SIG-M5 (cell line): ENCODE results near the gene DAD1.
"Not testable (repeated sequence)": the region's sequence is repeated elsewhere in the genome, so short reads cannot be mapped to it uniquely, and the experiment has no call there.

Source experiments
- DNase-seq: peaks from one replicate; lab custom pipeline; 2025; lab: John Stamatoyannopoulos, UW

Gene DAD1

GRCh38 chr14:22598896-22599244, 9.8 kb upstream of the DAD1 start:
- no peak for DNase-seq

DNA sequence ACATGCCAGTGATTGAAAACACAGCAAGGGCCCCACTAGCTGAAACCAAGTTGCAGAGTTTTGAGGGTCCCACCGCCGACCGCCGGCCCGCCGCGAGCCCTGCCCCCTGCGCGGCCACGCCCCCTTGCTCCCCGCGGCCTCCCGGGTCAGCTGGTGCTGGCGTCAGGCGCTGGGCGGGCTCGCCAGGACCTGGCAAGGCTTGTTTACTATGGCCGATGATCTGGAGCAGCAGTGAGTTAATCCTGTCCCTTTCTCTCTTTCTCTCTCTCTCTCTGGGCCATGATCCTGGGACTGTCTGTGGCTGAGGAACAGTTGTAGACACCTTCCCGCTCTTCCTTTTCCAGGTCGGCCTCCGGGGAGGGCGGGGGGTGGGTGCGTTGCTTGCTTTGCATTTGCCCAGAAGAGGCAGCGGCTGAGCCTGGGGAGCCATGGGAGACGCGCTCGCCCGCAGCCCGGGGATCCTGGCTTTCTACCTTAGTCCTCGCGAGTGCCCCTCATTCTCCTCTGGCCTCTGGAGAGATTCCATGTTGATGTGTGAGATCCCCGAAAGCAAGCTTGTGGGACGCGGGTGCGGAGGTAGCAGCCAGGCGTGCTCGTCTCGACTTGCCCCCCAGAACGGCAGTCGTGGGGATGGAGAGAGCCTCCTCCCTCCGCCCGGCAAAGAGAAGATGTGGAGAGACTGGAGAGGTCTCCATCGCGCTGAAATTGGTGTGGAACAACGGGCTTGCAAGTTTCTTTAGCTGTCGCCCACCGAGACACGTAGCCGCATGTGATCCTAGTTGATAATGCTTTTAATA, 9.3 kb upstream of the DAD1 start, which contains the start of gene ABHD4:
Gene ABHD4, plus strand, starts transcription at position 202 of the 797 bp plus-strand sequence. Its CDS starts 7 bp downstream, at position 209.
- DNase-seq: no peak

- no peak for DNase-seq
Measured at GRCh38 chr14:22597771-22598098, 8.7 kb upstream of the DAD1 start.

DNA sequence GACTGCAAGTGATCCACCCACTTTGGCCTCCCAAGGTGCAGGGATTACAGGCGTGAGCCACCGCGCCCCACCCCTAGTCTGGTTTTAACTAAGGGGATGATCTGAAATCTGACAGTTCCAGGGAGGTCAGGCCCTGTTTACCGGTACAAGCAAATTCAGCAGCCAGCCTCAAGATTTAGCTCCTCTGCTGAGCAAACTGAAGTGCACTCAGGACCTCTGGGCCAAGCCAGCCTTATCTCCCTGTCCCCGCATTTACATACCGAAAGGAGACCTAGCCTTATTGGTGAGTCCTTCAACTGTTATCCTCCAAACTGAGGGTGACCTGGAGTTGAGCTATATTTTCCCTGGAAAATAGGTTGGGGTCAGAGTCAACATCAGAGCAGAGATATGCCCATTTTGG, 8.2 kb upstream of the DAD1 start:
- no peak for DNase-seq

GRCh38 chr14:22596354-22596879, 7.4 kb upstream of the DAD1 start:
- no peak for DNase-seq

GRCh38 chr14:22594156-22594716, 5.2 kb upstream of the DAD1 start:
- DNase-seq: no peak

GRCh38 chr14:22593601-22594000, 4.6 kb upstream of the DAD1 start:
- DNase-seq: no peak

GRCh38 chr14:22593189-22593588, 4.2 kb upstream of the DAD1 start:
- DNase-seq: no peak

DNA sequence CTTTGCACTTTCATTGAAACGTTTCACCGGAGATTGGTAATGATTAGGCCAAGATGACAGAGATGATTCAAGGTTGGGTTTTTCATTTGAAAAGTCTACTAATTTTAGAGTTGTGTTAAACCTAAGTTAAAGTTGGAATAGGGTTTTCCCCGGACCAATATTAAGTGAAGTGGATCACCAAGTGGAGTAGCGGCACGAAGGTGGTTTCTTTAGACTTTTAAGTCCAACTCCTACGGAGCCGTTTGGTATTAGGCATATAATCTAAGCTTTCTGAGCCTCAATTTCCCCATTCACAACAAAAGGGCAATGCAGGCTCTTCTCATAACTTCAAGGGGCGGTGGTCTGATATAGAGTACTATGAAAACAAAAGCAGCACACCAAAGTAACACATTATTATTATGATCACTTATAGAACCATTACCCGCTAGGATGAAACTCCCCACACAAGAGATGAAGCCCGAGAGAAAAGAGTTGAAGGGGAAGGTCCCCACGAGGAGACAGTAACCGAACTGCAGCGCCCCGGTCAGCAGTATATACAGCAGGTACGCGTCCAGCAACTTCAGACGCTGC, 413 bp downstream of the DAD1 start:
- DNase-seq: no peak

GRCh38 chr14:22587677-22588422, 1.2 kb downstream of the DAD1 start:
- DNase-seq: not testable (repeated sequence)

GRCh38 chr14:22587247-22587646, 1.8 kb downstream of the DAD1 start:
- no peak for DNase-seq

DNA sequence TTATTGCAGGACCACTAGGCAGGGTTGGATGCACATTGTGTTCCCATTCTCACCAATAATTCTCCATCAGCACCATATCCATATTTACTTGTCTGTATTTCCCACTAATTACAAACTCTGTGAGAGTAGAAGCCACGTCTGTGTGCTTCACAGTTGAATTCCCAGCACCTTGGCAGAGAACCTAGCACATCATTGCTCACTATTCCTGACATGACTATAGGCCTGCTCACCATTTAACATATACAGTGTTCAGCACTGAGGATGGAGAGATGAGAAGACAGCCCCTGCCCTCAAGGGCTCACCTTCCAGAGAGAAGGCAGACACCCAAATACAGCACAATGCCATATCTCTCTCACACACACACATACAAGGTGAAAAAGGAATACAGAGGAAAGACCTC, 5.0 kb downstream of the DAD1 start:
- DNase-seq: no peak

DNA sequence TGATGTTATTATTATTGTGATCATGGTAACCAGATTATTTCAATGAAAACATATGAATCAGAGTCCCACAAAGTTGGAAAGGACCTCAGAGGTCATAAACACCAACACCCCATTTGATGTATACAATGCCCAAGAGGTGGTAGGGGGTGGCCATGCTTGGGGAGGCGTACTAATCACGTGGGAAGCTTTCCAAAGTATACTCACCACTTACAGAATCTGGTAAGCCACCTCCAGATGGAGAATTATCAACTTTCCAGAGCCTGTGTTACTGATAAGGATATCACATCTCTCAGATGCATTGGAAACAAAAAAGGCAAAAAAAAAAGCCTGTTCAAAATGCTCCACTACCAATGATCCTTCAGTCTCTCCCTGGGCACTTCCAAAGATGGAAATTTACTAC, 8.4 kb downstream of the DAD1 start:
- DNase-seq: no peak

- DNase-seq: no peak
Measured at GRCh38 chr14:22579881-22580280, 9.1 kb downstream of the DAD1 start.

DNA sequence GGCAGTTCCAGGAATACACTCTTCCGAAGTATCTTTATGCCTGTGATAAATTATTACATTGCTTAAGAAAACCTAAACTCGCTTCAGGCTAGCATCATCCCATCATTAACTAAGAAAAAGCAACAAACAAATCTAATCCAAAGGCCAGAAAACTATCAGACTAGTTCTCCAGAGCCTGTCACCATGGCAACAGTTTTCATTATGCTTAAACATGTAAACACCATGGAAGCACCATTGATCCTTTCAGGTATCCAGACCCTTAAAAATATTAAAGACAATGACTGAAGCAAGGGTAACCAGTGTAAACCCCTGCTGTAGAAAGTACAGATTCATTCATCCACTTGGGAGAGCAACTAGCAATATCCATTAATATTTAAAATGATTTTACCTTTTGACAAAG, 9.8 kb downstream of the DAD1 start:
- no peak for DNase-seq

GRCh38 chr14:22577334-22577908, 11.6 kb downstream of the DAD1 start:
- no peak for DNase-seq

GRCh38 chr14:22573804-22574203, 15.2 kb downstream of the DAD1 start:
- DNase-seq: no peak

GRCh38 chr14:22572562-22573058, 16.4 kb downstream of the DAD1 start:
- DNase-seq: no peak

- DNase-seq: peak; percentile 53
Measured at GRCh38 chr14:22570132-22570949, 18.7 kb downstream of the DAD1 start.

DNA sequence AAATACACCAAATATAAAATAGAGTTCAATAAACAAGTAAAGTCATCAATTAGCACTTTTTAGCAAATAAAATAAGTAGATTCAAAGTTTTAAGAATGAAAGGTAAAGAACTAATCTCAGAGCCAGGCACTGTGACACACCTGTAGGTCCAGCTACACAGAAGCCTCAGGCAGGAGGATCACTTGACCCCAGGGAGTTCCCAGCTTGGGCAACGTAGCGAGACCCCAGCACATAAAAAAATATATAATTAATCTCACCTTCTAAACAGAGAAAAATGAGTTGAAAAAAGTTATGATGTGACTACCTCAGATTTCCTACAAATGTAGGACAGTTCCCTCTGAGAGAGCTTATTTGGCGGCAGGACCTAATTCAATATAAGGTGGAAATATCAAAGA, 19.3 kb downstream of the DAD1 start:
- no peak for DNase-seq

- DNase-seq: no peak
Measured at GRCh38 chr14:22569106-22569736, 19.8 kb downstream of the DAD1 start.
